Adrenal gland (tissue), 5 donors: ENCODE data around the gene NFILZ.

Source experiments
- POLR2A ChIP-seq, 2 donors: fragments of 450-650 bp; IDR thresholded peaks; one replicate each; pipeline ENCODE4 v1.6.1; 2017; ENCODE audit warnings: antibody characterized with exemption in 2 of 2, mild to moderate bottlenecking in 2 of 2, moderate library complexity in 1 of 2
- TF ChIP-seq, protein P1 (sequence below), 6 experiments: fragments of 450-650 bp in 4 of 6; fragments of 200-600 bp in 2 of 6; sonication (generic) in 1 of 6; IDR thresholded peaks; 1 replicate in 5 of 6; 2 replicates in 1 of 6; pipeline versions ENCODE4 v1.5.1 to v1.8.0; 2016 to 2021; ENCODE audit warnings: antibody characterized with exemption in 6 of 6, mild to moderate bottlenecking in 2 of 6, moderate library complexity in 1 of 6
- donor health status: DM: no; HTN: no; CAD: no.

GRCh38 chr19:8639821-8640401 lies 9.5 kb downstream of the NFILZ start:
- TF ChIP-seq, protein P1, sequence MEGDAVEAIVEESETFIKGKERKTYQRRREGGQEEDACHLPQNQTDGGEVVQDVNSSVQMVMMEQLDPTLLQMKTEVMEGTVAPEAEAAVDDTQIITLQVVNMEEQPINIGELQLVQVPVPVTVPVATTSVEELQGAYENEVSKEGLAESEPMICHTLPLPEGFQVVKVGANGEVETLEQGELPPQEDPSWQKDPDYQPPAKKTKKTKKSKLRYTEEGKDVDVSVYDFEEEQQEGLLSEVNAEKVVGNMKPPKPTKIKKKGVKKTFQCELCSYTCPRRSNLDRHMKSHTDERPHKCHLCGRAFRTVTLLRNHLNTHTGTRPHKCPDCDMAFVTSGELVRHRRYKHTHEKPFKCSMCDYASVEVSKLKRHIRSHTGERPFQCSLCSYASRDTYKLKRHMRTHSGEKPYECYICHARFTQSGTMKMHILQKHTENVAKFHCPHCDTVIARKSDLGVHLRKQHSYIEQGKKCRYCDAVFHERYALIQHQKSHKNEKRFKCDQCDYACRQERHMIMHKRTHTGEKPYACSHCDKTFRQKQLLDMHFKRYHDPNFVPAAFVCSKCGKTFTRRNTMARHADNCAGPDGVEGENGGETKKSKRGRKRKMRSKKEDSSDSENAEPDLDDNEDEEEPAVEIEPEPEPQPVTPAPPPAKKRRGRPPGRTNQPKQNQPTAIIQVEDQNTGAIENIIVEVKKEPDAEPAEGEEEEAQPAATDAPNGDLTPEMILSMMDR (IDR thresholded peaks at IDR 0.05), result no peak
- TF ChIP-seq POLR2A (IDR thresholded peaks at IDR 0.05), result no peak
